Activated CD8-positive, alpha-beta T cell treated with anti-CD3 and anti-CD28 coated beads for 36 hours (primary cell): ENCODE measurements around the gene DNMT3A. TPM values are rescaled to one million over a fixed set of nuclear protein-coding genes. Genes with fewer than 3 reads are reported as not detected.

Experiments
- ATAC-seq: fragments of 200-7000 bp; cut with Tn5 transposase; one replicate; pipeline ENCODE4 v1.10.0; 2021; ENCODE audit warnings: mild to moderate bottlenecking, moderate library complexity
- CTCF ChIA-PET: fragments of 350-600 bp; sonication (Branson Sonifier 250); formaldehyde crosslinking; loops from one replicate; lab custom pipeline; 2021; ENCODE audit warnings: antibody characterized with exemption; lab: Charles Lee
- POLR2A ChIA-PET: fragments of 350-600 bp; sonication (Branson Sonifier 250); formaldehyde crosslinking; loops from one replicate; lab custom pipeline; 2021; ENCODE audit warnings: antibody characterized with exemption; lab: Charles Lee
- DNase-seq: peaks from one replicate; pipeline ENCODE4 v3.0.0-alpha.2; 2020
- H3K27ac Mint-ChIP-seq: one replicate; pipeline ENCODE4 v1.8.0; 2021; ENCODE audit warnings: mild to moderate bottlenecking, mixed read lengths
- H3K27me3 Mint-ChIP-seq: one replicate; pipeline ENCODE4 v1.8.0; 2021; ENCODE audit warnings: mixed read lengths
- H3K36me3 Mint-ChIP-seq: one replicate; pipeline ENCODE4 v1.8.0; 2021; ENCODE audit warnings: low read depth, mixed read lengths
- H3K4me1 Mint-ChIP-seq: one replicate; pipeline ENCODE4 v1.8.0; 2021; ENCODE audit warnings: low read depth, mixed read lengths
- H3K4me3 Mint-ChIP-seq: one replicate; pipeline ENCODE4 v1.8.0; 2021; ENCODE audit warnings: mild to moderate bottlenecking, moderate library complexity, mixed read lengths
- H3K9me3 Mint-ChIP-seq: one replicate; pipeline ENCODE4 v1.8.0; 2021; ENCODE audit warnings: mixed read lengths
- intact Hi-C: fragments of 100-400 bp; cut with micrococcal nuclease; formaldehyde crosslinking; loops from one replicate; pipeline ENCODE4 v1.10.0; 2022
- total RNA-seq, 2 experiments: library from RNA; stranded (reverse); gene quantifications; one replicate each; pipeline ENCODE4 v1.2.3, GENCODE V29; 2021
- TF ChIP-seq, protein P1 (sequence below): fragments of 200-600 bp; IDR thresholded peaks from one replicate; pipeline ENCODE4 v1.8.0; 2022; ENCODE audit warnings: antibody characterized with exemption, mild to moderate bottlenecking

DNMT3A gene
- total RNA-seq, 2 experiments from 2014 or later = 84.8 to 97.8 TPM

DNA sequence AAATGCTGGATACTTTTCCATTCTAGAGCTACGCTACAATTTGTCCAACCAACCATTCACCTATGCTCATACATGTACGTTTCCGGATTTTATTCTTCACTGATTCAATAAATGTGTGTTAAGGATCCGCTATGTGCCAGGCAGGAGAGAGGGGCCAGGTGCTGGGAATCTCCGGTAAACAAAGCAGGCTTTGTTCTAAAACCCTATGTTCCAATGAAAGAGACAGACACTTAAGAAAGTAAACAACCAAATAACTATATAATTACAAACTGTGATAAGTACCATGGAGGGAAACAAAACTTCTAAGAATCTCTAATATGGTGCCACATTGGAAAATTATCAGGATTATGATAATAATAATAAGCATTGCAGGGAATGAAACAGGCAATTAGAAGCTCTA is 151.2 kb downstream of the DNMT3A start:
- ChIA-PET POLR2A (no interaction called here), CTCF (interaction anchor here (0.8 to 1.7 kb wide), 4 partner anchors 26 to 215 kb away, joined by 3 to 5 read pairs (median 3); no protein-coding TSS in a partner anchor)
- Mint-ChIP-seq H3K36me3 (no peaks in the 10 kb centered on the region), H3K4me1 (no peaks in the 10 kb centered on the region), H3K9me3 (no peaks in the 10 kb centered on the region), H3K4me3 (no peak overlapping the region), H3K27ac (no peak overlapping the region), H3K27me3 (no peaks in the 10 kb centered on the region)
- TF ChIP-seq, protein P1, sequence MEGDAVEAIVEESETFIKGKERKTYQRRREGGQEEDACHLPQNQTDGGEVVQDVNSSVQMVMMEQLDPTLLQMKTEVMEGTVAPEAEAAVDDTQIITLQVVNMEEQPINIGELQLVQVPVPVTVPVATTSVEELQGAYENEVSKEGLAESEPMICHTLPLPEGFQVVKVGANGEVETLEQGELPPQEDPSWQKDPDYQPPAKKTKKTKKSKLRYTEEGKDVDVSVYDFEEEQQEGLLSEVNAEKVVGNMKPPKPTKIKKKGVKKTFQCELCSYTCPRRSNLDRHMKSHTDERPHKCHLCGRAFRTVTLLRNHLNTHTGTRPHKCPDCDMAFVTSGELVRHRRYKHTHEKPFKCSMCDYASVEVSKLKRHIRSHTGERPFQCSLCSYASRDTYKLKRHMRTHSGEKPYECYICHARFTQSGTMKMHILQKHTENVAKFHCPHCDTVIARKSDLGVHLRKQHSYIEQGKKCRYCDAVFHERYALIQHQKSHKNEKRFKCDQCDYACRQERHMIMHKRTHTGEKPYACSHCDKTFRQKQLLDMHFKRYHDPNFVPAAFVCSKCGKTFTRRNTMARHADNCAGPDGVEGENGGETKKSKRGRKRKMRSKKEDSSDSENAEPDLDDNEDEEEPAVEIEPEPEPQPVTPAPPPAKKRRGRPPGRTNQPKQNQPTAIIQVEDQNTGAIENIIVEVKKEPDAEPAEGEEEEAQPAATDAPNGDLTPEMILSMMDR = no peak
- ATAC-seq (no peak), DNase-seq (no peak)
- intact Hi-C loops = loop anchor here (10.0 kb wide), 1 partner anchor 216 kb away; the partner anchor contains the start of gene DNAJC27

DNA sequence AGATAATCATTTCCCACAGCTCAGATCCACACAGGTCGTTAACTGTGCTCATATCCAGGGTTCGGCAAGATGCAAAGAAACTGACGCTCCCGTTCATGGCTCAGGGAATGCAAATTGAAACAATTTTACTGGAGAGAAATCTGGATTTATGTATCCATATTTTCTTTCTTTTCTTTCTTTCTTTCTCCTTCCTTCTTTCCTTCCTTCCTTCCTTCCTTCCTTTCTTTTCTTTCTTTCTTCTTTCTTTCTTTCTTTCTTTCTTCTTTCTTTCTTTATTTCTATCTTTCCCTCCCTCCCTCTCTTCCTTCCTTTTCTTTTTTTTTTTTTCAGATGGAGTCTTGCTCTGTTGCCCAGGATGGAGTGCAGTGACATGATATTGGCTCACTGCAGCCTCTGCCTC is 153.3 kb downstream of the DNMT3A start:
- H3K4me3 Mint-ChIP-seq = no peak overlapping the region
- intact Hi-C loops = no loop called here
- H3K27ac Mint-ChIP-seq = no peak overlapping the region
- H3K4me1 Mint-ChIP-seq = no peaks in the 10 kb centered on the region
- H3K27me3 Mint-ChIP-seq = peaks cover 1% of the 10 kb centered on the region
- no peak for DNase-seq
- ATAC-seq = no peak
- H3K9me3 Mint-ChIP-seq = no peaks in the 10 kb centered on the region
- TF ChIP-seq, protein P1 = no peak
- H3K36me3 Mint-ChIP-seq = no peaks in the 10 kb centered on the region
- POLR2A ChIA-PET = no interaction called here
- CTCF ChIA-PET = interaction anchor here (1.2 kb wide), 1 partner anchor 23 kb away, joined by 3 read pairs; no protein-coding TSS in a partner anchor

DNA sequence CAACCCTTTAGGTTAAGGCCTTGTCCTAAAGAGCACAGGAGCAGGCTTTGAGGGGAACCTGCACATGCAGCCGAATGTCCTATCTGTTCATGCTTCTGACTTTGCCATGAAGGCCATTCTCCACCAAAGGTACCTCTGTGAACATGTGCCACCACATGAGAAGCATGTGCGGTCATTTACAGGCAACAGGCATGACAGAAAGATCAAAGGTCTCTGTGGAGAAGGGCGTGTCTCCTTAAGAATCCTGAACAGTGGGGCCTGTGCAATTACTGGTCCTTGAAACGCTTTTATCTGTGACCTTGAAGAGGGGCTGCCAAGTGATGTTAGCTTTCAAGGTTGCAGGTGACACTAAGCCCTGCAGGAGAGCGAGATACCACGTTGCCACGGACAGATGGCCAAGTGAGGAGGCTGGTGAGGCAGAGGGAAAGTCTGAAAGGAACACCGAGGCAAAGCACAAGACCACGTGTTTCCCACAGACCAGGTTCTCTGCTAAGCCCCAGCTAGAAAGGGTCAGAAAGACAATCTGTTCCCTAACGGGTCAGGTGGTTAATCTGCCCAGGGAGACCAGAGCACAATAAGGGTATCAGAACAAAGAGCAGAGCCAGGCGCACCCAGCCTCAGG is 153.9 kb downstream of the DNMT3A start:
- ChIA-PET CTCF (interaction anchor here (1.0 to 1.2 kb wide), 2 partner anchors 22 to 777 kb away, joined by 3 read pairs; no protein-coding TSS in a partner anchor), POLR2A (no interaction called here)
- Mint-ChIP-seq H3K9me3 (no peaks in the 10 kb centered on the region), H3K4me1 (no peaks in the 10 kb centered on the region), H3K4me3 (no peak overlapping the region), H3K27me3 (peaks cover 1% of the 10 kb centered on the region), H3K36me3 (no peaks in the 10 kb centered on the region), H3K27ac (no peak overlapping the region)
- TF ChIP-seq, protein P1 = no peak
- DNase-seq = no peak
- intact Hi-C loops = no loop called here
- ATAC-seq = no peak

DNA sequence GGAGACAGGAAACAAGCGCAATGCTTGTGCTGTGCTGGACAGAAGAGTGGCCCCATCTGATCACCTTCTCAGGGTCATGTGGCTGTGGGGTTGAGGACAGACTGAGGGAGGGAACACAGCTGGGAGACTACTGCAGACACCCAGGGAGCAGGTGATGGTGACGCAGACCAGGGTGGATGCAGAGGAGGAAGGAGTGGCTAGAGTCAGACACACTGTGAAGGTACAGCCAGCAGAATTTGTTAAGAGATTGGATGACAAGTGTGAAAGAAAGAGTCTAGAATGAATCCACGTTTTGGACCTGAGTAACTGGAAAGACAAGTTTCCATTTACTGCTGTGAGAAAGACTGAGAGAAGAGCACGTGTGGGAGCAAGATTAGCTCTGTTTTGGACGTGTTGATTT is 157.5 kb downstream of the DNMT3A start:
- peaks cover 1% of the 10 kb centered on the region for H3K27me3 Mint-ChIP-seq
- ATAC-seq = no peak
- H3K4me1 Mint-ChIP-seq = no peaks in the 10 kb centered on the region
- no peaks in the 10 kb centered on the region for H3K36me3 Mint-ChIP-seq
- TF ChIP-seq, protein P1 = no peak
- intact Hi-C loops = no loop called here
- CTCF ChIA-PET = interaction anchor here (3.2 kb wide), 1 partner anchor 12 kb away, joined by 12 read pairs; no protein-coding TSS in a partner anchor
- no peak for DNase-seq
- POLR2A ChIA-PET = no interaction called here
- no peak overlapping the region for H3K27ac Mint-ChIP-seq
- H3K9me3 Mint-ChIP-seq = no peaks in the 10 kb centered on the region
- H3K4me3 Mint-ChIP-seq = no peak overlapping the region

DNA sequence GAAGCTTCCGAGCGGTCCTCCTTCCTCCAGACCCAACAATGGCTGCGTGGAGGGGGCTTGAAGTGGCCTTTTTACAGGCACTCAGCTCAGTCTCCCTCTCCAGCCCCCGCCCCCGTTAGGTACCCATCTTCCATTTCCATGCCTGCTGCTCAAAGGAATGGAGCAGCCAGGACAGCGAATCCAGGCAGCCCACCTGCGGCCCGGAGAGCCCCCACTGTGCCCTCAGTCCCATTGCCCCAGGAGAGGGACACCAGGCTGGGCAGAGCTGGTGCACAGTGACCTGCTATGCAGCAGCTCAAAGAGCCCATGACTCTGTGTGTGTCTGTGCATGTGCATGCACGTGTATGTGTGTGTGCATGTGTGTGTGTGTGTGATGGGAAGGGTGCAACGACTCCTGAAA is 162.7 kb downstream of the DNMT3A start:
- ATAC-seq (no peak), DNase-seq (no peak)
- ChIA-PET POLR2A (no interaction called here), CTCF (interaction anchor here (1.1 kb wide), 1 partner anchor 17 kb away, joined by 3 read pairs; no protein-coding TSS in a partner anchor)
- H3K36me3 Mint-ChIP-seq = no peaks in the 10 kb centered on the region
- TF ChIP-seq, protein P1 = no peak
- H3K27me3 Mint-ChIP-seq = peaks cover 4% of the 10 kb centered on the region
- H3K4me1 Mint-ChIP-seq = no peaks in the 10 kb centered on the region
- no peaks in the 10 kb centered on the region for H3K9me3 Mint-ChIP-seq
- no peak overlapping the region for H3K4me3 Mint-ChIP-seq
- intact Hi-C loops = no loop called here
- no peak overlapping the region for H3K27ac Mint-ChIP-seq
